CD4-positive, alpha-beta memory T cell (primary cell): ENCODE results near the gene MYPN. TPM values are rescaled to one million over a fixed set of nuclear protein-coding genes. Genes with fewer than 3 reads are reported as not detected.

Experiments
- CTCF ChIA-PET: fragments of 350-600 bp; sonication (Branson Sonifier 250); formaldehyde crosslinking; loops from one replicate; lab custom pipeline; 2021; ENCODE audit warnings: inconsistent platforms; ENCODE audit not compliant: partially characterized antibody; lab: Charles Lee
- POLR2A ChIA-PET: fragments of 350-600 bp; sonication (Branson Sonifier 250); formaldehyde crosslinking; loops from one replicate; lab custom pipeline; 2021; ENCODE audit not compliant: partially characterized antibody; lab: Charles Lee
- DNase-seq, 5 donors: peaks; one replicate each; pipeline versions ENCODE4 v3.0.0 to v3.0.0-alpha.2; 2020 to 2022; ENCODE audit warnings: mixed read lengths in 1 of 5
- H3K27ac ChIP-seq: one replicate; pipeline ENCODE4 v1.7.0; 2013; ENCODE audit warnings: low read depth, low read length
- H3K27me3 ChIP-seq: 2 replicates; pipeline ENCODE4 v1.7.0; 2013; ENCODE audit warnings: mild to moderate bottlenecking, low read length, moderate library complexity; ENCODE audit not compliant: insufficient read depth
- H3K36me3 ChIP-seq: 2 replicates; pipeline ENCODE4 v1.7.0; 2013; ENCODE audit warnings: mild to moderate bottlenecking, low read length, moderate library complexity; ENCODE audit not compliant: insufficient read depth
- H3K4me1 ChIP-seq: 2 replicates; pipeline ENCODE4 v1.7.0; 2013; ENCODE audit warnings: mild to moderate bottlenecking, low read length, moderate library complexity; ENCODE audit not compliant: insufficient read depth
- H3K4me3 ChIP-seq, 2 donors: one replicate each; pipeline ENCODE4 v1.7.0; 2013; ENCODE audit warnings: low read length in 2 of 2, mild to moderate bottlenecking in 1 of 2
- H3K9me3 ChIP-seq, 2 donors: one replicate each; pipeline ENCODE4 v1.7.0; 2013; ENCODE audit warnings: low read length in 2 of 2, control low read depth in 1 of 2; ENCODE audit not compliant: control insufficient read depth in 1 of 2
- H3K27ac Mint-ChIP-seq, 7 donors: one replicate each; pipeline ENCODE4 v1.8.0; 2020 to 2021; ENCODE audit warnings: mixed read lengths in 7 of 7, mild to moderate bottlenecking in 6 of 7, inconsistent platforms in 3 of 7, moderate library complexity in 3 of 7
- H3K27me3 Mint-ChIP-seq, 2 donors: one replicate each; pipeline ENCODE4 v1.8.0; 2020 to 2021; ENCODE audit warnings: mixed read lengths in 2 of 2
- H3K36me3 Mint-ChIP-seq, 2 donors: one replicate each; pipeline ENCODE4 v1.8.0; 2020 to 2021; ENCODE audit warnings: mixed read lengths in 2 of 2, inconsistent platforms in 1 of 2, mild to moderate bottlenecking in 1 of 2
- H3K4me1 Mint-ChIP-seq, 4 donors: one replicate each; pipeline ENCODE4 v1.8.0; 2020 to 2021; ENCODE audit warnings: mixed read lengths in 4 of 4, mild to moderate bottlenecking in 1 of 4
- H3K4me3 Mint-ChIP-seq, 8 donors: one replicate each; pipeline ENCODE4 v1.8.0; 2020 to 2021; ENCODE audit warnings: mixed read lengths in 8 of 8, mild to moderate bottlenecking in 7 of 8, moderate library complexity in 6 of 8, inconsistent platforms in 3 of 8
- H3K9me3 Mint-ChIP-seq, 8 donors: one replicate each; pipeline ENCODE4 v1.8.0; 2020 to 2021; ENCODE audit warnings: mixed read lengths in 8 of 8, mild to moderate bottlenecking in 5 of 8, inconsistent platforms in 3 of 8, moderate library complexity in 1 of 8
- intact Hi-C: fragments of 100-400 bp; cut with micrococcal nuclease; formaldehyde crosslinking; loops from one replicate; pipeline ENCODE4 v1.15.1; 2023
- polyA plus RNA-seq, 2 donors: library from polyadenylated mRNA; unstranded; fragments of 300-500 nt; fragmentation: Illumina TruSeq; gene quantifications; one replicate each; pipeline ENCODE4 v1.2.3, GENCODE V29; 2021
- total RNA-seq, 2 experiments: library from RNA; stranded (reverse); gene quantifications; one replicate each; pipeline ENCODE4 v1.2.3, GENCODE V29; 2021

MYPN gene
- total and polyA plus RNA-seq, 4 experiments from 2014 or later = not detected

GRCh38 chr10:68235111-68235510 is 125.8 kb downstream of the MYPN start:
- H3K27ac ChIP-seq = no peak overlapping the region
- peaks cover 6% of the 10 kb centered on the region for H3K27me3 ChIP-seq
- H3K4me1 ChIP-seq = peaks cover 6% of the 10 kb centered on the region
- no peaks in the 10 kb centered on the region for H3K9me3 ChIP-seq
- ChIA-PET POLR2A (no interaction called here), CTCF (no interaction called here)
- Mint-ChIP-seq H3K27me3 (peaks cover 17 to 24% of the 10 kb centered on the region in 2 donors), H3K9me3 (no peaks in the 10 kb centered on the region), H3K4me1 (peaks cover 0 to 7% (median 5%) of the 10 kb centered on the region in 4 donors), H3K4me3 (no peak overlapping the region), H3K27ac (no peak overlapping the region), H3K36me3 (no peaks in the 10 kb centered on the region)
- no peaks in the 10 kb centered on the region for H3K36me3 ChIP-seq
- no peak for DNase-seq
- intact Hi-C loops = no loop called here
- H3K4me3 ChIP-seq = no peak overlapping the region

DNA sequence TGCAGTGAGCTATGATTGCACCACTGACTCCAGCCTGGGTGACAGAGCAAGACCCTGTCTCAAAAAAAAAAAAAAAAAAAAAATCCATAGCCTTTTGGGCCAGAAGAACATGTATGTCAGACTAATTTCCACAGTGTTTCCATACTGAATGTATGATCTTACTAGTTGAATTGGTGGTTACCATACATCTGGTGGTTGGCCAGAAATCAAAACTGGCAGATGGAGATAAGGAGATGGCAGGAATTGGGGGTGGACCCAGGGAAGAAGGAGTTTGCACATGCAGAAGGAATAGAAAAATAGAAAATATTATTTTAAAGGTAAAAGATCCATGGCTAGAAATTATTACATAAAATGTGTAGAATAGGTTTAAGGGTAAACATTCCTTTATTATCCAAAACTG is 126.3 kb downstream of the MYPN start:
- H3K36me3 ChIP-seq = no peaks in the 10 kb centered on the region
- H3K27me3 ChIP-seq = peaks cover 6% of the 10 kb centered on the region
- Mint-ChIP-seq H3K36me3 (no peaks in the 10 kb centered on the region), H3K4me3 (no peak overlapping the region), H3K4me1 (peaks cover 0 to 7% (median 5%) of the 10 kb centered on the region in 4 donors), H3K9me3 (no peaks in the 10 kb centered on the region), H3K27ac (no peak overlapping the region), H3K27me3 (peaks cover 16 to 24% of the 10 kb centered on the region in 2 donors)
- H3K4me3 ChIP-seq = no peak overlapping the region
- POLR2A ChIA-PET = no interaction called here
- CTCF ChIA-PET = no interaction called here
- H3K9me3 ChIP-seq = no peaks in the 10 kb centered on the region
- intact Hi-C loops = no loop called here
- DNase-seq = no peak
- H3K4me1 ChIP-seq = peaks cover 6% of the 10 kb centered on the region
- no peak overlapping the region for H3K27ac ChIP-seq

DNA sequence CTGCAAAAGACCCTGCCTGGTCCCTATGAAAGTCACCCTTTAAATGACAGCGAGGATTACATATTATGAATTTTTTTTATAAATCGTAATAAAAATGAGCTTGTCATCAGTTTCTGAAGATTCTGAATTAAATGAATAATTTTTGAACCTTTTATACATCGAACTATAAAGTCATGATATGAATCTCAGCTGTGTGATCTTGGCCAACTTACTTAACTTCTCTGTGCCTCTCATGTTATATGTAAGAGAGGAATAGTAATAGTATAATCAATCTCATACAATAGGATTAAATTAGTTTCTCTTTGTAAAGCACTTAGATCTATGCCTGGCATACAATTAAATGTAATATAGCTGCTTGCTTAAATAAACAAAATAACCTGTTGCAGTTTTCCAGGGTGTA is 127.9 kb downstream of the MYPN start:
- peaks cover 3% of the 10 kb centered on the region for H3K27me3 ChIP-seq
- no peaks in the 10 kb centered on the region for H3K4me1 ChIP-seq
- H3K36me3 ChIP-seq = no peaks in the 10 kb centered on the region
- H3K36me3 Mint-ChIP-seq = no peaks in the 10 kb centered on the region
- H3K9me3 Mint-ChIP-seq = peaks cover 0 to 1% (median 0%) of the 10 kb centered on the region in 8 donors
- no peaks in the 10 kb centered on the region for H3K4me1 Mint-ChIP-seq
- ChIA-PET CTCF (no interaction called here), POLR2A (no interaction called here)
- no peak overlapping the region for H3K4me3 Mint-ChIP-seq
- H3K9me3 ChIP-seq = no peaks in the 10 kb centered on the region
- no peak overlapping the region for H3K27ac Mint-ChIP-seq
- intact Hi-C loops = no loop called here
- no peak for DNase-seq
- no peak overlapping the region for H3K27ac ChIP-seq
- H3K27me3 Mint-ChIP-seq = peaks cover 8 to 15% of the 10 kb centered on the region in 2 donors
- H3K4me3 ChIP-seq = no peak overlapping the region

DNA sequence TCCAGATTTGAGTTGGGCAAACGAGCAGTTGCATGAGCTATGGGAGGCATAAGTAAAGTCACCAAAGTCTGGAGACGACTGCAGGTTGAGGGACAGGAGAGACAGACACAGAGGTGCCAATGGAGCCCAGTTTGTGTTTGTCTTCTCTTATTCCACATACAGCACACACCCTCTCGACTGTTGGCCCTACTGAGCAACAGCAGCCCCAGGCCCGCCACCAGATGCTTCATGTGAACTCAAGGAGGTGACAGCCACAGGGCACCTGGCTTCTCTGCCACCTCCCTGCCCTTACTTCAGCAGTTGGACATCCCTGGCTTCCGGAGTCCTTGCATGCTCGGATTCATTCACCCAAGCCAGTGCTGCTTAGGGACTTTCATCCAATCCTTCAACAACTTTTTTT is 129.1 kb downstream of the MYPN start:
- H3K27ac ChIP-seq = no peak overlapping the region
- no peaks in the 10 kb centered on the region for H3K27me3 ChIP-seq
- no peaks in the 10 kb centered on the region for H3K36me3 ChIP-seq
- Mint-ChIP-seq H3K4me3 (no peak overlapping the region), H3K9me3 (peaks cover 0 to 1% (median 0%) of the 10 kb centered on the region in 8 donors), H3K27ac (peak overlapping the region in 1 of 7 donors; percentile 58), H3K4me1 (no peaks in the 10 kb centered on the region), H3K36me3 (no peaks in the 10 kb centered on the region), H3K27me3 (peaks cover 6 to 8% of the 10 kb centered on the region in 2 donors)
- intact Hi-C loops = no loop called here
- H3K9me3 ChIP-seq = no peaks in the 10 kb centered on the region
- no peaks in the 10 kb centered on the region for H3K4me1 ChIP-seq
- POLR2A ChIA-PET = no interaction called here
- CTCF ChIA-PET = interaction anchor here (1.1 kb wide), 1 partner anchor 26 kb away, joined by 4 read pairs; no protein-coding TSS in a partner anchor
- no peak overlapping the region for H3K4me3 ChIP-seq
- DNase-seq = no peak

DNA sequence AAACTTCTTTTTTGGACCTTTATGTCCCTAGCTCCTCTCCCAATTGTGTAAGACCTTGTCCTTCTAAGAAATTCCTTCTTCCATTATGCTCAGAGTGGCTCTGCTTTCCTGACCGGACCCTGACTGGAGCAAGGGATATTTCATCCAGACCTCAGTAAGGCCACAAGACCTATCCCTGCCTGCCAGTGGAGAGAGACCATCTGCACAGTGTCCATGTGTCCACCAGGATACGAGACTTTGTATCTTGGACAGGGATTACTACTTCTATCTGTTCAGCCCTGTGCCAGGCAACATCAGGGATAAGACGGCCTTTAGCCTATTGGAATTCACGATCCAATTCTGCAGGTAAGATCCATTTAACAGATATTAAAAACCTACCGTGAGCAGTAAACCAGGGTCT is 129.8 kb downstream of the MYPN start:
- Histone ChIP-seq H3K4me1 (no peaks in the 10 kb centered on the region), H3K4me3 (no peak overlapping the region), H3K36me3 (no peaks in the 10 kb centered on the region), H3K27me3 (no peaks in the 10 kb centered on the region), H3K27ac (no peak overlapping the region), H3K9me3 (no peaks in the 10 kb centered on the region)
- Mint-ChIP-seq H3K27ac (no peak overlapping the region), H3K9me3 (peaks cover 0 to 1% (median 0%) of the 10 kb centered on the region in 8 donors), H3K4me3 (no peak overlapping the region), H3K36me3 (no peaks in the 10 kb centered on the region), H3K4me1 (no peaks in the 10 kb centered on the region), H3K27me3 (peaks cover under 1% of the 10 kb centered on the region in 2 donors)
- intact Hi-C loops = no loop called here
- CTCF ChIA-PET = interaction anchor here (1.1 kb wide), 1 partner anchor 26 kb away, joined by 4 read pairs; no protein-coding TSS in a partner anchor
- POLR2A ChIA-PET = no interaction called here
- no peak for DNase-seq

GRCh38 chr10:68239596-68240150 is 130.4 kb downstream of the MYPN start:
- Mint-ChIP-seq H3K4me1 (no peaks in the 10 kb centered on the region), H3K36me3 (no peaks in the 10 kb centered on the region), H3K27ac (peak overlapping the region in 1 of 7 donors; percentile 5), H3K4me3 (no peak overlapping the region), H3K9me3 (peaks cover 0 to 1% (median 0%) of the 10 kb centered on the region in 8 donors), H3K27me3 (no peaks in the 10 kb centered on the region)
- ChIA-PET POLR2A (no interaction called here), CTCF (no interaction called here)
- no peak overlapping the region for H3K4me3 ChIP-seq
- H3K9me3 ChIP-seq = no peaks in the 10 kb centered on the region
- H3K27ac ChIP-seq = no peak overlapping the region
- no peaks in the 10 kb centered on the region for H3K4me1 ChIP-seq
- no peaks in the 10 kb centered on the region for H3K27me3 ChIP-seq
- no peak for DNase-seq
- intact Hi-C loops = no loop called here
- no peaks in the 10 kb centered on the region for H3K36me3 ChIP-seq

DNA sequence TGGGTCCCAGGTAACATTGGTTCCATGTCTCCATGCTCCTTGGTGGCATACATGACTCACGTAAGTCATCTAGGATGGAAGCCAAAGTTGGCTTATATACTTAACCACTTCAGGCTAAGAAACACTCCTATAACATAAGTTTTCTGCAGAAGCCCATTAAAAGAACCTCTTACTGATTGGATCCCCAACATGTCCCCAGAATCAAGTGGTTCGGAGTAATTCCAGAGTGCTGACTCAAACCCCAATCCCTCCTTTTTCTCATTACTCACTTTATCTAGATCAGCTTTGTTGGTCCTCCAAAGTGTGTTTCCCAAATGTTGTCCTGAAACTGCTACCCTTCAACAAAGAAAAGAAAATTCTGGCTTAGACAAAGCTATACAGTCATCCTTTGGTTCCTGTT is 132.8 kb downstream of the MYPN start:
- H3K27ac Mint-ChIP-seq = no peak overlapping the region
- Histone ChIP-seq H3K27ac (no peak overlapping the region), H3K4me1 (no peaks in the 10 kb centered on the region), H3K4me3 (no peak overlapping the region), H3K9me3 (no peaks in the 10 kb centered on the region), H3K36me3 (no peaks in the 10 kb centered on the region), H3K27me3 (no peaks in the 10 kb centered on the region)
- H3K9me3 Mint-ChIP-seq = peaks cover 0 to 1% (median 0%) of the 10 kb centered on the region in 8 donors
- H3K4me1 Mint-ChIP-seq = no peaks in the 10 kb centered on the region
- CTCF ChIA-PET = interaction anchor here (0.6 kb wide), 1 partner anchor 109 kb away, joined by 3 read pairs; no protein-coding TSS in a partner anchor
- H3K4me3 Mint-ChIP-seq = no peak overlapping the region
- no peaks in the 10 kb centered on the region for H3K27me3 Mint-ChIP-seq
- no peaks in the 10 kb centered on the region for H3K36me3 Mint-ChIP-seq
- POLR2A ChIA-PET = no interaction called here
- intact Hi-C loops = no loop called here
- no peak for DNase-seq
